Gastrocnemius medialis (tissue), 4 donors: Measurements from ENCODE around the gene KCNS3. TPM values are rescaled to one million over a fixed set of nuclear protein-coding genes. Genes with fewer than 3 reads are reported as not detected.
"Not testable (repeated sequence)": the region's sequence is repeated elsewhere in the genome, so short reads cannot be mapped to it uniquely, and the experiment has no call there.

Experiments used
- ATAC-seq, 2 donors: fragments of 150-250 bp; one replicate each; pipeline ENCODE4 v1.9.1; 2016
- DNase-seq, 2 donors: peaks; one replicate each; pipeline ENCODE4 v3.0.0-alpha.2; 2019
- H3K27ac ChIP-seq, 4 donors: fragments of 200-600 bp; sonication (generic); 1 replicate in 1 of 4; 2 replicates in 3 of 4; pipeline ENCODE4 v1.5.1; 2016 to 2018; ENCODE audit warnings: mild to moderate bottlenecking in 2 of 4, moderate library complexity in 1 of 4
- H3K27me3 ChIP-seq, 3 donors: fragments of 200-600 bp; sonication (generic) in 2 of 3; 1 replicate in 1 of 3; 2 replicates in 2 of 3; pipeline versions ENCODE4 v1.5.1 to v1.6.0; 2016 to 2019; ENCODE audit warnings: mild to moderate bottlenecking in 1 of 3, moderate library complexity in 1 of 3
- H3K36me3 ChIP-seq, 2 donors: fragments of 200-600 bp; sonication (generic) in 1 of 2; one replicate each; pipeline ENCODE4 v1.5.1; 2017 to 2018
- H3K4me1 ChIP-seq, 2 donors: fragments of 200-600 bp; sonication (generic) in 1 of 2; one replicate each; pipeline ENCODE4 v1.5.1; 2016 to 2017; ENCODE audit warnings: mild to moderate bottlenecking in 2 of 2
- H3K4me3 ChIP-seq, 4 donors: fragments of 200-600 bp; sonication (generic) in 3 of 4; 1 replicate in 1 of 4; 2 replicates in 3 of 4; pipeline ENCODE4 v1.5.1; 2016 to 2019; ENCODE audit warnings: mild to moderate bottlenecking in 2 of 4
- H3K9me3 ChIP-seq, 3 donors: fragments of 200-600 bp; sonication (generic) in 2 of 3; 1 replicate in 1 of 3; 2 replicates in 2 of 3; pipeline ENCODE4 v1.5.1; 2016 to 2019
- CTCF ChIP-seq, 5 experiments: fragments of 450-650 bp in 3 of 5; fragments of 200-600 bp in 2 of 5; sonication (generic) in 2 of 5; IDR thresholded peaks in 4 of 5; conservative IDR thresholded peaks in 1 of 5; 1 replicate in 4 of 5; 2 replicates in 1 of 5; pipeline ENCODE4 v1.5.1; 2016 to 2019; ENCODE audit warnings: antibody characterized with exemption in 5 of 5, mild to moderate bottlenecking in 3 of 5, moderate library complexity in 3 of 5
- POLR2A ChIP-seq, 2 donors: fragments of 450-650 bp; IDR thresholded peaks; one replicate each; pipeline ENCODE4 v1.6.1; 2017; ENCODE audit warnings: antibody characterized with exemption in 2 of 2, mild to moderate bottlenecking in 2 of 2, moderate library complexity in 2 of 2
- in situ Hi-C, 4 donors: fragments of 200-750 bp; cut with MboI; loops; one replicate each; pipeline versions ENCODE4 v1.15.0 to v1.8.0; 2017; ENCODE audit warnings: low sequenced_read_pairs in 4 of 4
- intact Hi-C: fragments of 100-400 bp; cut with DNase I; formaldehyde crosslinking; loops from one replicate; pipeline ENCODE4 v1.15.1; 2023; ENCODE audit warnings: low total_unique reads
- total RNA-seq, 4 donors: library from RNA; depleted of rRNA; stranded (reverse); fragments of >200 nt; gene quantifications; one replicate each; pipeline versions ENCODE4 v1.1.0 to v1.2.3, GENCODE V29; 2016

Gene KCNS3
- total RNA-seq, 4 donors from 2014 or later = 25.8 to 103 (median 65.6) TPM

- H3K27me3 ChIP-seq = no peaks in the 10 kb centered on the region
- DNase-seq (no peak), ATAC-seq (no peak)
- H3K9me3 ChIP-seq = no peaks in the 10 kb centered on the region
- intact Hi-C loops (no loop called here), in situ Hi-C loops (no loop called here)
- no peaks in the 10 kb centered on the region for H3K4me1 ChIP-seq
- TF ChIP-seq POLR2A (IDR thresholded peaks at IDR 0.05) (no peak), CTCF (IDR thresholded peaks at IDR 0.05 in 4 of 5, conservative IDR thresholded peaks at IDR 0.05 in 1 of 5) (no peak)
- H3K36me3 ChIP-seq = no peaks in the 10 kb centered on the region
- H3K4me3 ChIP-seq = no peak overlapping the region
- no peak overlapping the region for H3K27ac ChIP-seq
These were observed 81.4 kb downstream of the KCNS3 start for GRCh38 chr2:17959833-17960232.

- intact Hi-C loops (no loop called here), in situ Hi-C loops (no loop called here)
These were observed 82.5 kb downstream of the KCNS3 start for GRCh38 chr2:17960925-17961324.

GRCh38 chr2:17961789-17962188 lies 83.3 kb downstream of the KCNS3 start:
- TF ChIP-seq POLR2A (IDR thresholded peaks at IDR 0.05) (no peak), CTCF (IDR thresholded peaks at IDR 0.05 in 4 of 5, conservative IDR thresholded peaks at IDR 0.05 in 1 of 5) (no peak)
- ATAC-seq = no peak
- H3K27ac ChIP-seq = no peak overlapping the region
- intact Hi-C loops (no loop called here), in situ Hi-C loops (no loop called here)
- no peak for DNase-seq
- H3K4me3 ChIP-seq = no peak overlapping the region
- no peaks in the 10 kb centered on the region for H3K4me1 ChIP-seq
- no peaks in the 10 kb centered on the region for H3K9me3 ChIP-seq
- H3K36me3 ChIP-seq = no peaks in the 10 kb centered on the region
- H3K27me3 ChIP-seq = no peaks in the 10 kb centered on the region

More at GRCh38 chr2:17960925-17961324, 82.5 kb downstream of the KCNS3 start:
- H3K9me3 ChIP-seq = no peaks in the 10 kb centered on the region
- DNase-seq = no peak
- H3K4me3 ChIP-seq = no peak overlapping the region
- TF ChIP-seq POLR2A (IDR thresholded peaks at IDR 0.05) (no peak), CTCF (IDR thresholded peaks at IDR 0.05 in 4 of 5, conservative IDR thresholded peaks at IDR 0.05 in 1 of 5) (no peak)
- H3K4me1 ChIP-seq = no peaks in the 10 kb centered on the region
- no peak for ATAC-seq
- H3K27me3 ChIP-seq = no peaks in the 10 kb centered on the region
- no peak overlapping the region for H3K27ac ChIP-seq
- H3K36me3 ChIP-seq = no peaks in the 10 kb centered on the region

GRCh38 chr2:17962876-17963275 lies 84.4 kb downstream of the KCNS3 start:
- TF ChIP-seq CTCF (IDR thresholded peaks at IDR 0.05 in 4 of 5, conservative IDR thresholded peaks at IDR 0.05 in 1 of 5) (no peak), POLR2A (IDR thresholded peaks at IDR 0.05) (no peak)
- no peak overlapping the region for H3K4me3 ChIP-seq
- intact Hi-C loops = no loop called here

GRCh38 chr2:17963571-17963970 lies 85.1 kb downstream of the KCNS3 start:
- H3K27me3 ChIP-seq, DNase-seq, intact Hi-C loops, in situ Hi-C loops, H3K27ac ChIP-seq, H3K9me3 ChIP-seq, ATAC-seq, H3K4me3 ChIP-seq, H3K36me3 ChIP-seq, H3K4me1 ChIP-seq: not testable (repeated sequence)

More at GRCh38 chr2:17962876-17963275, 84.4 kb downstream of the KCNS3 start:
- ATAC-seq (no peak), DNase-seq (no peak)
- H3K4me1 ChIP-seq = no peaks in the 10 kb centered on the region
- no peaks in the 10 kb centered on the region for H3K36me3 ChIP-seq
- H3K27me3 ChIP-seq = no peaks in the 10 kb centered on the region
- no peak overlapping the region for H3K27ac ChIP-seq
- no peaks in the 10 kb centered on the region for H3K9me3 ChIP-seq
- in situ Hi-C loops = no loop called here
